ENCODE results near the gene LTBP3.

Gene LTBP3

GRCh38 chr11:65596520-65596919, 38.4 kb upstream of the LTBP3 start:
- no peak overlapping the region for H3K4me3 ChIP-seq (ENCODE audit: low read depth, low read length)
- no peak for DNase-seq (ENCODE audit: low read depth, low spot score)
- TF ChIP-seq CTCF (IDR thresholded peaks at IDR 0.05; ENCODE audit: low read depth, low read length), result no peak
- in situ Hi-C loops (cut with HindIII; ENCODE audit: low sequenced_read_pairs), result no loop called here

GRCh38 chr11:65595543-65596281, 37.6 kb upstream of the LTBP3 start, which contains the start of gene KCNK7:
Gene KCNK7, minus strand, starts transcription at chr11:65595800. Its CDS starts 28 bp downstream, at chr11:65595772.
- in situ Hi-C loops (cut with HindIII; ENCODE audit: low sequenced_read_pairs), result no loop called here
- TF ChIP-seq CTCF (IDR thresholded peaks at IDR 0.05; ENCODE audit: low read depth, low read length), result no peak

GRCh38 chr11:65595131-65595530, 37.0 kb upstream of the LTBP3 start:
- in situ Hi-C loops (cut with HindIII; ENCODE audit: low sequenced_read_pairs), result no loop called here
- no peak for TF ChIP-seq CTCF (IDR thresholded peaks at IDR 0.05; ENCODE audit: low read depth, low read length)
- DNase-seq (ENCODE audit: low read depth, low spot score), result no peak
- no peak overlapping the region for H3K4me3 ChIP-seq (ENCODE audit: low read depth, low read length)

More at GRCh38 chr11:65595543-65596281, 37.6 kb upstream of the LTBP3 start, which contains the start of gene KCNK7:
- H3K4me3 ChIP-seq (ENCODE audit: low read depth, low read length), result no peak within 1 kb of the TSS
- DNase-seq (ENCODE audit: low read depth, low spot score), result no peak

- in situ Hi-C loops (cut with HindIII; ENCODE audit: low sequenced_read_pairs), result no loop called here
- no peak overlapping the region for H3K4me3 ChIP-seq (ENCODE audit: low read depth, low read length)
- peak; percentile 79 for TF ChIP-seq CTCF (IDR thresholded peaks at IDR 0.05; ENCODE audit: low read depth, low read length)
- no peak for DNase-seq (ENCODE audit: low read depth, low spot score)
Observed at GRCh38 chr11:65593518-65594414, 35.6 kb upstream of the LTBP3 start.

- H3K4me3 ChIP-seq (ENCODE audit: low read depth, low read length), result no peak overlapping the region
- no peak for DNase-seq (ENCODE audit: low read depth, low spot score)
- in situ Hi-C loops (cut with HindIII; ENCODE audit: low sequenced_read_pairs), result no loop called here
- TF ChIP-seq CTCF (IDR thresholded peaks at IDR 0.05; ENCODE audit: low read depth, low read length), result no peak
Observed at GRCh38 chr11:65592858-65593517, 34.8 kb upstream of the LTBP3 start.
